ENCODE data around the gene LMAN2L.

LMAN2L gene

DNA sequence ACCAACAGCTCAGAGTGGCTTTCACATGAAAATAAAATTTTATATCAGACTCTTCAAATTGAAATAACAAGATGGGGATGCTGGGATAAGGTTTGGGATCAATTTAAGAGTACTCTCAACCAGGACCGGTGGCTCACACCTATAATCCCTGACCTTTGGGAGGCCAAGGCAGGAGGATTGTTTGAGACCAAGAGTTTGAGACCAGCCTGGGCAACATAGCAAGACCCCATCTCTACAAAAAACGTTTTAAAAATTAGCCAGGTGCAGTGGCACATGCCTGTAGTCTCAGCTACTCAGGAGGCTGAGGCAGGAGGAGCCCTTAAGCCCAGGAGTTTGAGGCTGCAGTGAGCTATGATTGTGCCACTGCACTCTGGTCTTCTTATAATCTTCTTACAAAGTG, 2.6 kb downstream of the LMAN2L start:
- Histone ChIP-seq H3K79me2 (ENCODE audit: control insufficient read depth, low read length) (peaks cover 28% of the 10 kb centered on the region), H4K20me1 (ENCODE audit: control insufficient read depth, insufficient read depth, low read depth, low read length) (no peaks in the 10 kb centered on the region), H3K9me3 (ENCODE audit: control insufficient read depth, insufficient read depth, low read length) (no peaks in the 10 kb centered on the region), H3K9me2 (replicated peaks; ENCODE audit: control insufficient read depth, low read length) (no peaks in the 10 kb centered on the region), H3K4me2 (ENCODE audit: low read length) (no peak overlapping the region), H3K4me3 (ENCODE audit: low read length) (no peak overlapping the region), H3K27ac (ENCODE audit: low read depth, low read length) (no peak overlapping the region), H3K27me3 (ENCODE audit: control insufficient read depth, low read length) (no peaks in the 10 kb centered on the region), H3K4me1 (ENCODE audit: control insufficient read depth, low read length) (peaks cover 25% of the 10 kb centered on the region), H3F3A (ENCODE audit: control insufficient read depth, insufficient read depth) (peaks cover 10% of the 10 kb centered on the region), H3K36me3 (ENCODE audit: control insufficient read depth, low read length) (peaks cover 41% of the 10 kb centered on the region)
- TF ChIP-seq EZH2phosphoT487 (IDR thresholded peaks at IDR 0.05; ENCODE audit: borderline replicate concordance, low read length), result no peak
- TF ChIP-seq, protein P1, sequence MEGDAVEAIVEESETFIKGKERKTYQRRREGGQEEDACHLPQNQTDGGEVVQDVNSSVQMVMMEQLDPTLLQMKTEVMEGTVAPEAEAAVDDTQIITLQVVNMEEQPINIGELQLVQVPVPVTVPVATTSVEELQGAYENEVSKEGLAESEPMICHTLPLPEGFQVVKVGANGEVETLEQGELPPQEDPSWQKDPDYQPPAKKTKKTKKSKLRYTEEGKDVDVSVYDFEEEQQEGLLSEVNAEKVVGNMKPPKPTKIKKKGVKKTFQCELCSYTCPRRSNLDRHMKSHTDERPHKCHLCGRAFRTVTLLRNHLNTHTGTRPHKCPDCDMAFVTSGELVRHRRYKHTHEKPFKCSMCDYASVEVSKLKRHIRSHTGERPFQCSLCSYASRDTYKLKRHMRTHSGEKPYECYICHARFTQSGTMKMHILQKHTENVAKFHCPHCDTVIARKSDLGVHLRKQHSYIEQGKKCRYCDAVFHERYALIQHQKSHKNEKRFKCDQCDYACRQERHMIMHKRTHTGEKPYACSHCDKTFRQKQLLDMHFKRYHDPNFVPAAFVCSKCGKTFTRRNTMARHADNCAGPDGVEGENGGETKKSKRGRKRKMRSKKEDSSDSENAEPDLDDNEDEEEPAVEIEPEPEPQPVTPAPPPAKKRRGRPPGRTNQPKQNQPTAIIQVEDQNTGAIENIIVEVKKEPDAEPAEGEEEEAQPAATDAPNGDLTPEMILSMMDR (IDR thresholded peaks at IDR 0.05; ENCODE audit: low read depth, low read length, poor library complexity, severe bottlenecking), result no peak

DNA sequence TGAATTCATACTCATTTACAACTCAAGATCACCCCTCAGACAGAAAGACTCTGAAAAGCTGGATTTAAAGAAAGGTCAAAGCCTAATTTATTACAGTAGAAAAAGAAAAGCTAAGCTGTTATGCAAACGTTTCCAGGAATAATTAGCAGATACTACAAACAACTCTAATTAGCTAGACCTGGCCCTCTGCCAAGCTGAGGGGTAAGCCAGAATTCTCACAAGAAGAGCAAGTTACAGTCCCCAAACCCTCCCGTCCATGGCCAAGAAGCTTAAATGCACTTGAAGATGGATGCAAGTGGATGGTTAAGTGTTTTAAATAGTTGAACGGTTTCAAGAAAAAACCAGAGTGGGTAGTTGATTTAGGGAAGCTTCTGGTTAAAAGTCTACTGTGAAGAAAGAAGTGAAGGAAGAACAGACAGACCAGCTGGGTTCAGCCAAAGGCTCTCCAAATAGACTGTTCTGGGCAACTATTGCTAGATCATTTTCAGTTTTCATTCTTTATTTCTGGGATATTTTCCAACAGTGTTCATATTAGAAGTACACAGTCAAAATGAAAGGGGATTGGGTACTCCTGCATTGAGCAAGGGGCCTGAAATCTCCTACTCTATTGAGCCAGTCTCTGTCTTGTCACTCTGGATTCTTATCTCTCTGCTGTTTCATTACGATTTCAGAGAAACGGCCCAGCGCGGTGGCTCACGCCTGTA, 4.8 kb downstream of the LMAN2L start:
- Histone ChIP-seq H3K4me1 (ENCODE audit: control insufficient read depth, low read length) (peaks cover 13% of the 10 kb centered on the region), H3K36me3 (ENCODE audit: control insufficient read depth, low read length) (peaks cover 51% of the 10 kb centered on the region), H3K79me2 (ENCODE audit: control insufficient read depth, low read length) (peaks cover 28% of the 10 kb centered on the region), H3K4me3 (ENCODE audit: low read length) (no peak overlapping the region), H3K9me2 (replicated peaks; ENCODE audit: control insufficient read depth, low read length) (no peaks in the 10 kb centered on the region), H3K27ac (ENCODE audit: low read depth, low read length) (no peak overlapping the region), H4K20me1 (ENCODE audit: control insufficient read depth, insufficient read depth, low read depth, low read length) (no peaks in the 10 kb centered on the region), H3K27me3 (ENCODE audit: control insufficient read depth, low read length) (no peaks in the 10 kb centered on the region), H3K9me3 (ENCODE audit: control insufficient read depth, insufficient read depth, low read length) (no peaks in the 10 kb centered on the region), H3K4me2 (ENCODE audit: low read length) (no peak overlapping the region), H3F3A (ENCODE audit: control insufficient read depth, insufficient read depth) (0 out of 2 replicates have a peak, but pooled peaks cover 2% of the 10 kb centered on the region)
- TF ChIP-seq, protein P1 (IDR thresholded peaks at IDR 0.05; ENCODE audit: low read depth, low read length, poor library complexity, severe bottlenecking), result no peak
- TF ChIP-seq EZH2phosphoT487 (IDR thresholded peaks at IDR 0.05; ENCODE audit: borderline replicate concordance, low read length), result no peak

DNA sequence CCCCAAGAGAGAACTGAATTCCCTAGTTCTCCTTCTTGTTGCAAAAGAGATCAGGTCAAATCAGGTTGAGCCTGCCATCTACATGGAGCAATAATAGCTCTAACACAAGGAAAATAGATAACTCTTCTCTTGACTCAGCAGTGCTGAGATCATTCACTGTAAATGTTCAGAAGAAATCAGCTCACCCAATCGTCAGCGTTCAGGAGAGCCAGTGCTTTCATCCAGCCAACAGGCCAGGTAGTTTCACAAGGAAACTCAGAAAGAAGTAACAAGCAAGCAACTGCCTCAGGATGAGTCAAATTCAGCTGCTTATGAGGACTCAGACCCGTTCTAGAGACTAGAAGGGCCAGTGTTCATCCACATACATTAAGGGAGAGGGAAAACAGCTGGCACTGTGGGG, 5.9 kb downstream of the LMAN2L start:
- Histone ChIP-seq H3K4me1 (ENCODE audit: control insufficient read depth, low read length) (peaks cover 10% of the 10 kb centered on the region), H3K4me3 (ENCODE audit: low read length) (no peak overlapping the region), H3K4me2 (ENCODE audit: low read length) (no peak overlapping the region), H3K9me3 (ENCODE audit: control insufficient read depth, insufficient read depth, low read length) (no peaks in the 10 kb centered on the region), H3K27me3 (ENCODE audit: control insufficient read depth, low read length) (no peaks in the 10 kb centered on the region), H3K27ac (ENCODE audit: low read depth, low read length) (no peak overlapping the region), H3K9me2 (replicated peaks; ENCODE audit: control insufficient read depth, low read length) (no peaks in the 10 kb centered on the region), H3K79me2 (ENCODE audit: control insufficient read depth, low read length) (peaks cover 20% of the 10 kb centered on the region), H3F3A (ENCODE audit: control insufficient read depth, insufficient read depth) (0 out of 2 replicates have a peak, but pooled peaks cover 2% of the 10 kb centered on the region), H4K20me1 (ENCODE audit: control insufficient read depth, insufficient read depth, low read depth, low read length) (no peaks in the 10 kb centered on the region), H3K36me3 (ENCODE audit: control insufficient read depth, low read length) (peaks cover 55% of the 10 kb centered on the region)
- TF ChIP-seq, protein P1 (IDR thresholded peaks at IDR 0.05; ENCODE audit: low read depth, low read length, poor library complexity, severe bottlenecking), result no peak
- no peak for TF ChIP-seq EZH2phosphoT487 (IDR thresholded peaks at IDR 0.05; ENCODE audit: borderline replicate concordance, low read length)

Measured in DOHH2 (cell line).